Activated CD8-positive, alpha-beta T cell treated with anti-CD3 and anti-CD28 coated beads, Interleukin-2, amount 10 ng/mL, durations not matched to agents 7 days and 5 days (primary cell): ENCODE results near the gene C7orf25. TPM values are rescaled to one million over a fixed set of nuclear protein-coding genes. Genes with fewer than 3 reads are reported as not detected.
A peak's percentile ranks its signal among the peaks of the same experiment; 100 is the strongest.

Source experiments
- ATAC-seq: fragments of 150-1000 bp; cut with Tn5 transposase; one replicate; pipeline ENCODE4 v1.10.0; 2021; ENCODE audit warnings: moderate library complexity
- CTCF ChIA-PET: fragments of 350-600 bp; sonication (Branson Sonifier 250); formaldehyde crosslinking; loops from one replicate; lab custom pipeline; 2021; ENCODE audit warnings: antibody characterized with exemption; lab: Charles Lee
- POLR2A ChIA-PET: fragments of 350-600 bp; sonication (Branson Sonifier 250); formaldehyde crosslinking; loops from one replicate; lab custom pipeline; 2021; ENCODE audit warnings: antibody characterized with exemption; lab: Charles Lee
- DNase-seq: peaks from one replicate; pipeline ENCODE4 v3.0.0-alpha.2; 2020
- H3K27ac Mint-ChIP-seq: one replicate; pipeline ENCODE4 v1.8.0; 2021; ENCODE audit warnings: mild to moderate bottlenecking, mixed read lengths
- H3K27me3 Mint-ChIP-seq: one replicate; pipeline ENCODE4 v1.8.0; 2021; ENCODE audit warnings: low read depth, mixed read lengths
- H3K36me3 Mint-ChIP-seq: one replicate; pipeline ENCODE4 v1.8.0; 2021; ENCODE audit warnings: low read depth, mixed read lengths
- H3K4me1 Mint-ChIP-seq: one replicate; pipeline ENCODE4 v1.8.0; 2021; ENCODE audit warnings: low read depth, mixed read lengths
- H3K4me3 Mint-ChIP-seq: one replicate; pipeline ENCODE4 v1.8.0; 2021; ENCODE audit warnings: mild to moderate bottlenecking, mixed read lengths
- H3K9me3 Mint-ChIP-seq: one replicate; pipeline ENCODE4 v1.8.0; 2022; ENCODE audit warnings: mixed read lengths; ENCODE audit not compliant: insufficient read depth
- total RNA-seq, 2 experiments: library from RNA; stranded (reverse); gene quantifications; one replicate each; pipeline ENCODE4 v1.2.3, GENCODE V29; 2021

C7orf25 gene
- total RNA-seq, 2 experiments from 2014 or later: 6.0 to 7.2 TPM

DNA sequence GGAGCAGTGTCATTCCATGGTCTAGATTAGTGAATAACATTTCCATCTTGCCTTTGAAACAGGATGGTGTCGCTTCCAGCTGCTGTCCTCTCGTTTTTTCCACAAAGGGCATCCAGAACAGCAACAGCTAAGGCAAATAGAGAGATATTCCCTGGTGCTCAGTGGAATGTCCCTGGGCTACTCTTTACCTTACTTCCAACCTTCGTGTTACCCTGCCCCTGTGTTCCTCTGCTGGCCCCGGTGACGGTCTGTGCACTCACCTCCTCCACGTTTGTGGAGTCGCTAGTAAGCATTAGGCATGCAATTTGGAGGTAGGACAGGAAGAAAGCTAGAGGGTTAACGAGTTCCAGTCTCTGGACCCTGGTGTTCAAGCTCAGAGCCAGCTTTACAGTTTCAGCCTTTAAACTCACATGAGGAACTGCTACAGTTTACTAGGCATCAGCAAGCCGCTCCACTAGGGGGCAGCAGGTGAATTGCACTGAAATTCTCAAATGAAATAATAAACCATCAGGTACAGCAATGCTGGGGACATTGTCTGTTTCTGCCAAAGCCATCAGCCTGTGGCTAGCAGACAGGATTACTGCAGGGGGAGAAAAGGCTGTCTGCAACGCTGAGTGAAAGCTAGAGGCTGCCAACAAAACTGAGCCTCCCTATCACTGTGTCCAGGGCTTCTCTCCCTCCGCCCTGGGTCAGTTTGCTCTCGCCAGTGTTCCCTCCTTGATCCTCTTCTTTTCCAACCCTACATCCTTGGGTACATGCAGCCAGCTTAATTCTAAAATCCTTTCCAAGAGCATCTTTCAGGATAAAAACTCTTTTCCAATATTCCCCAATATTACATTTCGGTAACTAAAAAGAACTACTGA, 29.3 kb upstream of the C7orf25 start:
- CTCF ChIA-PET: interaction anchor here (0.6 to 4.9 kb wide), 25 partner anchors 10 to 485 kb away, joined by 3 to 68 read pairs (median 3); partner anchors contain the start of genes C7orf25, MRPL32 and PSMA2
- Mint-ChIP-seq H3K27me3 (no peaks in the 10 kb centered on the region), H3K4me3 (no peak overlapping the region), H3K4me1 (peaks cover 16% of the 10 kb centered on the region), H3K27ac (no peak overlapping the region), H3K36me3 (peaks cover 15% of the 10 kb centered on the region), H3K9me3 (no peaks in the 10 kb centered on the region)
- DNase-seq (peak; percentile 86), ATAC-seq (peak; percentile 77)
- POLR2A ChIA-PET: interaction anchor here (1.0 kb wide), 1 partner anchor 9 kb away, joined by 5 read pairs; the partner anchor contains the start of genes MRPL32 and PSMA2

DNA sequence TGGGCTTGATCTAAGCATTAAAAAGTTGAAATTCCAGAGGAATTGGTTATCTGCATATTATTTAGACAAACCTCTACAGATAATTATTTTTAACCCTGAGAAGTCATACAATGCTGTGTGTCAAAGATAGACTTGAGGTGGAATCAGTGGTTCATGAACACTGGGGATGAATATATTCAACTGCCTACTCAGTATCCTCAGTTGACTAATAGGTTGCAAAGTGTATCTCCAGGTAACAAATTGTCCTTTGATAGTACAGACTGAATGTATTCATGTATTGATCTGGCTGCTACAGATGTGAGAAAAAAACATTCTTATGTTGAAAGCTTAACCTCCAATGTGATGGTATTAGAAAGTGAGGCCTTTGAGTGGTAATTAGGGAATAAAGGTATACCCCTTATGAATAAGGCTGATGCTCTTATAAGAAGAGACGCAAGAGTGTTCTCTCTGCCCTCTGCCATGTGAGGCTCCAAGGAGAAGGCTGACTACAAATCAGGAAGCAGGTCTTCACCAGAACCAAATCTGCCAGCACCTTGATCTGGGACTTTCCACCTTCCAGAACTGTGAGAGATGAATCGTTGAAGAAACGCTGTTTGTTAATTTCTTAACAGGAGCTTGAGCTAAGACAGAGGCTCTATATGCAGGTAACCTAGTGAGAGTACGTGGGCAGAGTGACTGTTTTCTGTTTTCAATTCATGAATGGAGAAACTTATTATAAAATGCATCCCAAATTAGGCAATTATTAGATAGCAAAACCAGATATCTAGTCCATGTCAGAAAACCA, 27.8 kb upstream of the C7orf25 start:
- no peak overlapping the region for H3K27ac Mint-ChIP-seq
- H3K9me3 Mint-ChIP-seq: no peaks in the 10 kb centered on the region
- DNase-seq: no peak
- H3K4me3 Mint-ChIP-seq: no peak overlapping the region
- no peaks in the 10 kb centered on the region for H3K27me3 Mint-ChIP-seq
- peaks cover 18% of the 10 kb centered on the region for H3K4me1 Mint-ChIP-seq
- ATAC-seq: no peak
- CTCF ChIA-PET: interaction anchor here (3.2 to 4.9 kb wide), 2 partner anchors 10 to 323 kb away, joined by 37 to 68 read pairs; partner anchors contain the start of genes MRPL32 and PSMA2
- POLR2A ChIA-PET: no interaction called here
- H3K36me3 Mint-ChIP-seq: peaks cover 28% of the 10 kb centered on the region

DNA sequence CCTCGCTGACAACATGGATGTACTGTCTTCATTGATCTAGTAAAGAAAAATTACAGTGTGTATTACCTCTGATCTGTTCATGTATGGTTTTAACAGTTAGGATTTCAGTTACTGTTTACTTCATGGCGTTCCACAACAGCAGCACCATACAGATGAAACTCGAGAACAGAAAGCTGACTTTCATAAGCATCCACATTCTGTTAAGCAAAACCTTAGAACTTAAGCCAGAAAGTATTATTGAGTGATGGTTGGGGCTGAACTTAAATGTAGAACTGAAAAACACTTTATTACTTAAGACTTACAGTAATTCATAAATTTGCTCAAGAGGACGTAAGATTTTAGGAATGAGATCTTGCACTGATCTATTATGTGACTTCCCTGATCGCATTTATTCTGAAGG, 24.0 kb upstream of the C7orf25 start:
- Mint-ChIP-seq H3K9me3 (no peaks in the 10 kb centered on the region), H3K4me1 (peaks cover 37% of the 10 kb centered on the region), H3K4me3 (no peak overlapping the region), H3K27ac (no peak overlapping the region), H3K36me3 (peaks cover 36% of the 10 kb centered on the region), H3K27me3 (no peaks in the 10 kb centered on the region)
- no peak for DNase-seq
- CTCF ChIA-PET: interaction anchor here (1.2 to 2.0 kb wide), 4 partner anchors 9 to 325 kb away, joined by 4 to 8 read pairs (median 4); no protein-coding TSS in a partner anchor
- POLR2A ChIA-PET: no interaction called here
- no peak for ATAC-seq

DNA sequence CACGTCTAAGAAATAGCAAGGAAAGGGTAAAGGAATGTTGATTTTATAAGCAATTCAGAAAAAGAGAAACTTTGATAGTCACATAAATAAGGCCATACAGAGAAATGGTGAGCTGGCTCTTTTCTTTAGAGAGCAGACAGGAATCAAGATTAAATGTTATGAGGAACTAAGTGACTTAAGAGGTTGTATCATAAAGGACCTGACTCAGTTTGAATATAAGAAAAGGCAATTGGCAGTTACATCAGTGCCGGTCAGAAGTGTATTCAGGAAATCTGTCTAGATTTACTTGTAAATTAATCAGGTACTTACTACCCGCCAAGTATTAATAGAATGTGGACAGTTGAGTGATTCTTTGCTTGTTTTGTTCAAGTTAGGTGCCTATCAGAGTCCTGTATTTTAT, 22.4 kb upstream of the C7orf25 start:
- POLR2A ChIA-PET: interaction anchor here (1.0 kb wide), 1 partner anchor 649 kb away, joined by 4 read pairs; no protein-coding TSS in a partner anchor
- H3K27ac Mint-ChIP-seq: no peak overlapping the region
- H3K27me3 Mint-ChIP-seq: no peaks in the 10 kb centered on the region
- H3K36me3 Mint-ChIP-seq: peaks cover 40% of the 10 kb centered on the region
- ATAC-seq: no peak
- no peaks in the 10 kb centered on the region for H3K9me3 Mint-ChIP-seq
- H3K4me3 Mint-ChIP-seq: peak overlapping the region; percentile 18
- CTCF ChIA-PET: interaction anchor here (0.9 to 2.0 kb wide), 5 partner anchors 9 to 648 kb away, joined by 3 to 8 read pairs (median 4); partner anchors contain the start of gene STK17A
- no peak for DNase-seq
- peaks cover 40% of the 10 kb centered on the region for H3K4me1 Mint-ChIP-seq

DNA sequence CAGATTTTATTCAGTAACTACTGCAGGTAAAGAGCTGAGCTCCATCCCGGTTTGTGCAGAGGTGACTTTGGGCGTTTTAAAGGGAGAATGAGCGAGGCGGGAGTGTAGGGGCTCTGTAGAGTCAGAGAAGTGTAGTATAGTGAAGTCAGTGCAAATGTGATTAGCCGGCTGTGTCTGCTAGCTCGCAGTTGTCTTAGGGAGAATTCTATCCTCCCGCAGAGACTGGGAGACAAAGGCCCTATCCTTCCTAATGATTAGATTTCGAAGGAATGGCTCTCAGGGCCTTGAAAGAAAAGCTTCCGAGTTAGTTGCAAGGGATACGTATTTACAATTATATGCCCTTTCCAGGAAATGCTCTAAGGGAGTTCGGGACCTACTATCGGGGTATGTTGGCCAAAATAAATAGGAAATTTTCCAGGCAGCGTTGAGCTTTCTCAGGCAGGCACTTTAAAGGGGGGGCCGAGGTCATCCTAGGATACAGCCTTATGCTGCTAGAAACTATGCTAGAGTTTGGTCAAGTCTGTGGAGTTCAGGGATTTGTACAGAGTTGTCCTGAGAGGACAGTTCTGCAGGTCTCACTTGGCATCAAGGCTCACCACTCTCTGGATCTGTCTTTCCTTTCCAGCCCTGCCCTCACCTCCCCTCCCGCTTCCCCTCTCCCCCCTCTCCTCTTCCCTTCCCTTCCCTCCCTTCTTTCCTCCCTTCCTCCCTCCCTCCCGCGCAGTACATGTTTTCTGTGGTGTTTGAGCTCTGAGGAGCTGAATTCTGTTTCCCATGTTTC, 21.1 kb upstream of the C7orf25 start:
- peak overlapping the region; percentile 98 for H3K27ac Mint-ChIP-seq
- CTCF ChIA-PET: interaction anchor here (0.6 to 8.2 kb wide), 14 partner anchors 8 to 1051 kb away, joined by 3 to 68 read pairs (median 5); partner anchors contain the start of genes C7orf25 and STK17A
- POLR2A ChIA-PET: interaction anchor here (1.0 to 2.4 kb wide), 7 partner anchors 13 to 901 kb away, joined by 3 to 20 read pairs (median 10); partner anchors contain the start of genes C7orf25 and STK17A
- ATAC-seq (no peak), DNase-seq (no peak)
- no peaks in the 10 kb centered on the region for H3K9me3 Mint-ChIP-seq
- peaks cover 51% of the 10 kb centered on the region for H3K4me1 Mint-ChIP-seq
- no peaks in the 10 kb centered on the region for H3K27me3 Mint-ChIP-seq
- H3K4me3 Mint-ChIP-seq: peak overlapping the region; percentile 100
- peaks cover 40% of the 10 kb centered on the region for H3K36me3 Mint-ChIP-seq

DNA sequence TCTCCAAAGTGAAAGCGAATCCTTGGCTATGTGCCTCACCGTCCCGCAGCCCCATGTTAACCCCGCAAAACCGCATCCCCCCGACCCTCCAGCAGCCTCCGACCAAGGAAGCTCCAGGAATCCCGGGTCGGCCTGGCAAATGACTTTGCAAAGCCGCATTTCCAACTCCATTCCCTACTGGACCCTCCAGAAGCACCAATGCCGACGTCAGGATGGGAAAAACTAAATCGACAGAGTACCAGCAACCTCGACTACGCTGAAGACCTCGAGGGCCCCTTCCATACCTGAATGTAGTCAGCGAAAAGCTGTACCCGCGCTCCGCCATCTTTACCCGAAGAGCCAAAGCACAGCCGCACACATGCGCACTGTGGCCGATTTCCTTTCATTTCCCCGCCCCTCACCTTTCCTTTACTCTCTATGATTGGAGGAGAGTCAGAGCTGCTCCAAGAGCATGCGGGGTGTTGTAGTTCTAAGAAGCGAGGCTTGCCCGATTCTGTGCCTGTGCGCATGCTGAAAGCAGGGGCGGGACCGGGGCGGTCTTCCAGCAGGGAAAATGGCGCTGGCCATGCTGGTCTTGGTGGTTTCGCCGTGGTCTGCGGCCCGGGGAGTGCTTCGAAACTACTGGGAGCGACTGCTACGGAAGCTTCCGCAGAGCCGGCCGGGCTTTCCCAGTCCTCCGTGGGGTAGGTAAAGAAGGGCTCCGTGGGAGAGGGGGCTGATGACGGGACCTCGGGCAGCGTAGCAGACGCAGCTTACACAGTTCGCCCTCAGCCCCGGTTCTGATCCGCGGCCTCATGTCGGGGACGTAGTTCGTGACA, 20.2 kb upstream of the C7orf25 start, which contains the start of the genes MRPL32 and PSMA2:
MRPL32 (plus strand) TSS at position 543 of the 818 bp plus-strand sequence; CDS start at position 554, 11 bp downstream.
PSMA2 (minus strand) TSS at position 341 of the 818 bp plus-strand sequence; CDS start at position 325, 16 bp downstream.
- ChIA-PET POLR2A (interaction anchor here (0.6 to 2.4 kb wide), 16 partner anchors 9 to 902 kb away, joined by 3 to 20 read pairs (median 4); partner anchors contain the start of genes C7orf25 and STK17A), CTCF (interaction anchor here (0.7 to 8.2 kb wide), 15 partner anchors 8 to 1050 kb away, joined by 3 to 68 read pairs (median 7); partner anchors contain the start of genes C7orf25 and STK17A)
- Mint-ChIP-seq H3K4me1 (peaks cover 59% of the 10 kb centered on the region), H3K4me3 (peak within 1 kb of the TSS; percentile 100), H3K27ac (peak within 1 kb of the TSS; percentile 98), H3K9me3 (no peaks in the 10 kb centered on the region), H3K36me3 (peaks cover 42% of the 10 kb centered on the region), H3K27me3 (no peaks in the 10 kb centered on the region)
- ATAC-seq (peak; percentile 100), DNase-seq (peak; percentile 97)

DNA sequence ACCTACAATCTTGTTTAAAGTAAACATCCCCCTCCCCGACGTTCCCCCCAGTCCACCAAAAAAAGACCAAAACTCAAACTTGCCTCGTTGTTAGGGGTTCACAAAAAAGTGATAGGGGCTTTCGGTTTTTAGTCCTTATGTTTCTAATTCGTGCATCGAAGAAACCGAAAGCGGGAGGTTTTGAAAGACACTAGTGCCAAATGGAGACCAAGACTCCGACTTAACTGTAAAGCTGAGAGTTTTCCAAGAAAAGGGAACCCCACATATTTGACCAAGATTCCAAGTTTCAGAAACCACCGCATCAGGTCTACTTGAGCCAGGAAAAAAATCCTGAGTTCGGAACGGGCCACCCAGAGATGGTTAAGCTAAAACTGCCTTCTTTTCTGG, 19.6 kb upstream of the C7orf25 start:
- CTCF ChIA-PET: interaction anchor here (1.1 to 8.2 kb wide), 10 partner anchors 10 to 907 kb away, joined by 3 to 68 read pairs (median 8); partner anchors contain the start of genes C7orf25 and STK17A
- Mint-ChIP-seq H3K4me3 (peak overlapping the region; percentile 100), H3K27me3 (no peaks in the 10 kb centered on the region), H3K9me3 (no peaks in the 10 kb centered on the region), H3K36me3 (peaks cover 46% of the 10 kb centered on the region), H3K4me1 (peaks cover 64% of the 10 kb centered on the region), H3K27ac (peak overlapping the region; percentile 98)
- DNase-seq (peak; percentile 48), ATAC-seq (peak; percentile 2)
- POLR2A ChIA-PET: interaction anchor here (0.6 to 2.4 kb wide), 12 partner anchors 8 to 719 kb away, joined by 3 to 20 read pairs (median 6); partner anchors contain the start of genes C7orf25 and STK17A

DNA sequence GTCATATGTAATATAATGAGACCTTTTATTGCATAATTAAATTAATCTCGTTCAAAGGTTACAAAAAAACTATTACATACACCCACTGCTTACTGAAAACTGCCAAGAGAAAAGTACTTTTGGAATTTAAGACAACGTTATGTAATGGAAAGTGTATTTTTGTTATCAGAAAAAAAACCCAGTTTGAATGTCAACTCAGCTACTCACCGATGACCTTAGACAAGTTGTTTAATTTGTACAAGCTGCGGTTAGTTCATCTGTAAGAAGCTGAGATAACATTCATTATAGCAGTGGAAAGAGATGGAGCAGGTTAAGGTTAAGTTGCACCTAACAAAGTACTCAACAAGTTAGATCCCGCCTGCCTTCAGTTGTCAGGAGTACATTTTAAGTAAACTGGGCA, 19.0 kb upstream of the C7orf25 start:
- no peak for DNase-seq
- ChIA-PET POLR2A (interaction anchor here (0.8 to 1.1 kb wide), 2 partner anchors 19 to 652 kb away, joined by 3 to 6 read pairs; partner anchors contain the start of genes C7orf25 and STK17A), CTCF (interaction anchor here (1.1 to 8.2 kb wide), 7 partner anchors 10 to 907 kb away, joined by 3 to 68 read pairs (median 7); partner anchors contain the start of gene C7orf25)
- no peak for ATAC-seq
- Mint-ChIP-seq H3K4me3 (peak overlapping the region; percentile 100), H3K27me3 (no peaks in the 10 kb centered on the region), H3K36me3 (peaks cover 47% of the 10 kb centered on the region), H3K9me3 (no peaks in the 10 kb centered on the region), H3K4me1 (peaks cover 65% of the 10 kb centered on the region), H3K27ac (peak overlapping the region; percentile 98)

DNA sequence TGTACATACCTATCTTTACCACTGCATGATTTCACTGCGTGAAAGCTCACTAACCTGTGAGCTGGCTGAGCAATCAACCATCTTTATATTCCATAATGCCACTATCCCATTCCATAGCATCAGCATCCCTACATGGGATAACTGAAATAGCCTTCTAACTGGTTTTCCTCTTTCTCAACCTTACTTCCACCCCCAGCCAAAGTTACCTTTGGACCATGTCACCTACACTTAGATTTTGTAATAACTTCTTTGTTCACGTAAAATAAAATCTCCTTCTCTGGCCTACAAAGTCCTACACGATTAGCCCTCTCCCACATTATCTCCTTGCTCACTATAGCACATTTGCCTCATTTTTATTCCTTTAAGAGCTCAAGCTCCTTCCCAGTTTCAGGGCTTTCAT, 17.6 kb upstream of the C7orf25 start:
- POLR2A ChIA-PET: no interaction called here
- ATAC-seq: no peak
- H3K9me3 Mint-ChIP-seq: no peaks in the 10 kb centered on the region
- DNase-seq: no peak
- H3K4me1 Mint-ChIP-seq: peaks cover 68% of the 10 kb centered on the region
- H3K27ac Mint-ChIP-seq: peak overlapping the region; percentile 31
- H3K4me3 Mint-ChIP-seq: peak overlapping the region; percentile 100
- no peaks in the 10 kb centered on the region for H3K27me3 Mint-ChIP-seq
- peaks cover 48% of the 10 kb centered on the region for H3K36me3 Mint-ChIP-seq
- CTCF ChIA-PET: interaction anchor here (0.6 to 8.2 kb wide), 6 partner anchors 9 to 332 kb away, joined by 3 to 68 read pairs (median 4); no protein-coding TSS in a partner anchor
